Measurements from ENCODE around the gene CTNNA1.

CTNNA1 gene

DNA sequence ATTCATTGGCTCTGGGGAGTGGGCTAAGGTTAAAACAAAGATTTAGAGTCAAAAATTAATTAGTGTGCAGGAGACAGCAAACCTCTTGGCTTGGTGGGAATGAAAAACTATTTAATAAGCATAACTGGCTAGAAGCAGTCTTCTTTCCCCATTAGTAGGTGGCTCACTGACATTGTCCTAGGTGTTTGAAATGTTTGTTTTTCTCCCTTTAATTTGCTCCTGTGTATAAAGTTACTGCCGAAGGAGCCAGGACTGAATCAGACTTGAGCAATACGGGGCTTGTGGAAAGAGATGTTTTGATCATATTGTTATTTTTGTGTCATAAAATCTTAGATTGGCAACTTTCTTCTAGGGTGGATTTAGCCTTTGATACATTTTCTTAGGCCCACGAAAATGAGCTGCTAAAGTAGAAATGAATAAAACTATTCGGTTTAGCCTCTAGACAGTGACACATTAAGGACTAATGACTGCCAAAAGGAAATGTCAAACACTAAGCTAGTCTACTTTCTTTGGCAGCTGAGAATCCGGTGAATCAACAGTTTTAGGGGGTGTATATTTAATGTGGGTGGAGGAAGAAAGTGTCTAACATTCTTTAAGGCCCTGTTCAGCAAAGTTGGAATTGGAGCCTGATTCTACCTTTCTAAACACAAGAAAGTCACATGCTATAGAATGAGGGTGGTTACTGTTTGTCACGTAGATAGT is 91.7 kb downstream of the CTNNA1 start:
- H3K4me3 ChIP-seq (ENCODE audit: low read depth, low read length), result no peak overlapping the region
- no peak for DNase-seq (ENCODE audit: low read depth)
- no peak for TF ChIP-seq CTCF (IDR thresholded peaks at IDR 0.05; ENCODE audit: low read depth, low read length, missing control alignments)

DNA sequence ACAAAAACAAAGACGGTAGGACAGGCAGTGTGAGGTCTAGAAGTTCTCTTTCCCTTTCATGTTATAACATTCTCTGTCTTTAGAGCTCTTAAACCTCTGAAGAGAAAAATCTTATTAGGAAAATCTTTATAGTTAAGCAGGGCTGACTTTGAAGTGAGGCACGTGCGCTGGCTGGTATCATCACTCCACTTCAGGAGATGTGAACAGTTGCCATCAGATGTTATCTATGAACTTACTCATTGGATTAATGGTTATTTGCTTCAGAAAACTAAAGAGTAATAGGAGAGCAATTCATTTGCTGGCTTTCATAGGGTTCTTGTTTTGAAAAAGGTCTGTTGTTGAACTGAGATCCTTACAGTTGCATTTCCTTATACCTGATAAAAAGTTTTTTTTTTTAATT is 96.2 kb downstream of the CTNNA1 start:
- TF ChIP-seq CTCF (IDR thresholded peaks at IDR 0.05; ENCODE audit: low read depth, low read length, missing control alignments), result no peak
- H3K4me3 ChIP-seq (ENCODE audit: low read depth, low read length), result no peak overlapping the region
- DNase-seq (ENCODE audit: low read depth), result no peak

DNA sequence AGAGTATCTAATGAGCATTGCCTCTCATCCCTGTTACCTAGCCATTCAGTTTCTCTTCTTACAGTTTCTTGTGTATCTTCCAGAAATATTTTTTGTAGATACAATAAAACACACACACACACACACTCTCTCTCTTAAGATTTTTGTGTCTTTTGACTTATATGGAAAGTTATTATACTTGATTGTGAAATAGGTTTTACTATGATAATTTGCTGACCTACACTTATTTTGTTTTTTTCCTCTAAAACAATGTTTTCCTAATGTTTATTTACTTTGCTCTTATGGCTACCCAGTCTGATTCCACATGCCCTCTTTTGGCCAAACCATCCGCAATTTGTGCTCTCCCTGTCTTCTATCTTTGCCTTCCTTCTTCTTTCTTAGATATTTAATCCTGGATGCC is 96.7 kb downstream of the CTNNA1 start:
- DNase-seq (ENCODE audit: low read depth), result no peak
- TF ChIP-seq CTCF (IDR thresholded peaks at IDR 0.05; ENCODE audit: low read depth, low read length, missing control alignments), result no peak
- no peak overlapping the region for H3K4me3 ChIP-seq (ENCODE audit: low read depth, low read length)

DNA sequence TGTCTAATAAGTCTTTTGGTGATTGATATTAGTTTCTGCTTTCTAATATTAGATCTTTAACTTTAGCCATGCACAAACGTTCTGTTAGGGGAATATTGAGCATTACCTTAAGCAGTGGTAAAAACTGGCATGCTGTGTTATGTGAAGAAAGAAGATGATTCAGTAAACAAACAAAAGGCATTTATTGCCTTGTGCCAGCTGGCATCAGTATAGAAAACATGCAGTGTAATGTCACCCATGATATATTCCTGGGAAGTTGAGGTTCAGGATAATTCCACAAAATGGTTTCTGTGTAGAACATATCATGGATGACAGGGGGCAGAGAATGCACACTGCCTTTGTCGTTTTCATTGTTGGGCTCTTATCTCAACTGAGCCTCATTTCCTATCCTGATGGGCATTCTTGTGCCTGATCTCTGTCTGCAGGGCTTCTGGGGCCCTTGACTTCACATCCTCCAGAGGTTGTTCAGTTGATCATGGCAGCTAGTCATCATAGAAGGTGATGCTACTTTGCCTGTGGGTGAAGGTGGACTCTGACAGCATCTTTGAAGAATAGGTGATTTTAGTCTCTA is 97.7 kb downstream of the CTNNA1 start:
- no peak overlapping the region for H3K4me3 ChIP-seq (ENCODE audit: low read depth, low read length)
- TF ChIP-seq CTCF (IDR thresholded peaks at IDR 0.05; ENCODE audit: low read depth, low read length, missing control alignments), result no peak
- no peak for DNase-seq (ENCODE audit: low read depth)

DNA sequence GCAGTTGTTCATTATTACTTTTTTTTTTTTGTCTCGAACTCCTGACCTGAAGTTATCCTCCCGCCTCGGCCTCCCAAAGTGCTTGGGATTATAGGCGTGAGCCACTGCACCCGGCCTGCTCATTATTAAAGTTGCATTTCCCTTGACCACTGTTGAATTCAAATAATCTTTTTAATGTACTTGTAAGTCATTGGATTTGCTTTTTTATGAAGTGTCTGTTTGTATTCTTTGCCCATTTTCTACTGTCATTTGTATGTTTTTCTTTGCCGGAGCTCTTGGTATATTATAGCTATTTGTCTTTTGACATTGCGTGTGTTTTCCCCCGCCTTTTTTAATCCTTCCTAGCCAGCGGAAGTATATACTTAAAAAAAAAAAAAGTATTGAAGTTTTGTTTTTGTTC is 99.9 kb downstream of the CTNNA1 start:
- no peak for DNase-seq (ENCODE audit: low read depth)
- TF ChIP-seq CTCF (IDR thresholded peaks at IDR 0.05; ENCODE audit: low read depth, low read length, missing control alignments), result no peak
- H3K4me3 ChIP-seq (ENCODE audit: low read depth, low read length), result no peak overlapping the region

DNA sequence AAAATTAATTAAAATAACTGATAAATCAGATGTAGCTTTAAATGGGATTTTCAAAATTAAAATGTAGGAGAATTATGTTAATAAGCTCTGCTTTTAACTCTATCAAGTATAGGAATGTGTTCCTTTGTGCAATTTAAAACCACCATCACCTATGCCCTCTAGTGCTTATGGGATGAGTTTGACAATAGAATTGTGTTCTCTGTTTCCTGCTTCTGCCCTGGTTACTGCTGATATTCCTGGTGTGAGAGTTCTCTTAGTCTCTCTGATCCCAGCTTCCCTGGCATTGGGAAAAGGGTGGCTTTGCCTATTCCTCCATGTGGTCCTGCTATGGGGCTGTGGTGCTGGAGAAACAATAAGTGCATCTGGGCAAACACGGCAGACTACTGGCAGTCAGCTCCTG is 113.8 kb downstream of the CTNNA1 start:
- TF ChIP-seq CTCF (IDR thresholded peaks at IDR 0.05; ENCODE audit: low read depth, low read length, missing control alignments), result no peak
- H3K4me3 ChIP-seq (ENCODE audit: low read depth, low read length), result no peak overlapping the region
- DNase-seq (ENCODE audit: low read depth), result no peak

DNA sequence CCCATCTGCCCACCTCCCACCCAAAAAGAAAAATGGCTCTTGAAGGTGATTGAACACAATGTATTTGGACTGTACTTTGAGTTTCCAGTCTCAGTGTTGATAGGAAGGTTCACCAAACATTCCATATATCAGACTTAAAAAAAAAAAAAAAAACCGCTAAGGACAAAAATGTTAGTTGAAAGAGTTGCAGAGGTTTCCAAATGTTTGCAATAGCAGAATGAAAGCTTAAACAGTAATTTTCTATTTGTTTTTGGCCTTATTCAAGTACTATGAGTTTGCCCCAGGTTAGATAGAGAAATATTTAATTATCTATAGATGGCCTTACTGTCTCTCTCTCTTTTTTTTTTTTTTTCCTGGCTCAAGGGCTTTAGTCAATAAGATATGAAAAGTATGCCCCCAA is 115.8 kb downstream of the CTNNA1 start:
- no peak overlapping the region for H3K4me3 ChIP-seq (ENCODE audit: low read depth, low read length)
- no peak for DNase-seq (ENCODE audit: low read depth)
- TF ChIP-seq CTCF (IDR thresholded peaks at IDR 0.05; ENCODE audit: low read depth, low read length, missing control alignments), result no peak

Measured in GM12864 (cell line).